Activated CD8-positive, alpha-beta memory T cell treated with anti-CD3 and anti-CD28 coated beads for 4 hours (primary cell): Measurements from ENCODE around the gene PPFIA2.
"Not testable (repeated sequence)": the region's sequence is repeated elsewhere in the genome, so short reads cannot be mapped to it uniquely, and the experiment has no call there.

ENCODE experiments used
- DNase-seq, 2 donors: peaks; one replicate each; pipeline ENCODE4 v3.0.0-alpha.2; 2020; ENCODE audit warnings: low read depth in 2 of 2

The PPFIA2 gene

GRCh38 chr12:81261508-81262207 lies 497.5 kb downstream of the PPFIA2 start:
- DNase-seq = no peak

- DNase-seq = no peak
Measured at GRCh38 chr12:81259360-81259759, 499.8 kb downstream of the PPFIA2 start.

- no peak for DNase-seq
Measured at GRCh38 chr12:81257947-81258551, 501.1 kb downstream of the PPFIA2 start.

GRCh38 chr12:81255947-81256346 lies 503.2 kb downstream of the PPFIA2 start:
- no peak for DNase-seq

GRCh38 chr12:81255456-81255855 lies 503.7 kb downstream of the PPFIA2 start:
- no peak for DNase-seq

- no peak for DNase-seq
Measured at GRCh38 chr12:81253360-81253759, 505.8 kb downstream of the PPFIA2 start.

GRCh38 chr12:81252228-81252627 lies 506.9 kb downstream of the PPFIA2 start:
- DNase-seq = no peak

- no peak for DNase-seq
Measured at GRCh38 chr12:81249976-81250375, 509.2 kb downstream of the PPFIA2 start.

GRCh38 chr12:81245907-81246570 lies 513.1 kb downstream of the PPFIA2 start:
- DNase-seq = no peak

GRCh38 chr12:81245458-81245857 lies 513.7 kb downstream of the PPFIA2 start:
- no peak for DNase-seq

- DNase-seq = no peak
Measured at GRCh38 chr12:81231574-81232368, 527.4 kb downstream of the PPFIA2 start.

- DNase-seq = no peak
Measured at GRCh38 chr12:81229759-81230158, 529.4 kb downstream of the PPFIA2 start.

- DNase-seq = no peak
Measured at GRCh38 chr12:81224626-81225025, 534.5 kb downstream of the PPFIA2 start.

- DNase-seq = no peak
Measured at GRCh38 chr12:81222846-81223592, 536.1 kb downstream of the PPFIA2 start.

- no peak for DNase-seq
Measured at GRCh38 chr12:81221681-81222080, 537.5 kb downstream of the PPFIA2 start.

- DNase-seq = no peak
Measured at GRCh38 chr12:81216739-81217138, 542.4 kb downstream of the PPFIA2 start.

GRCh38 chr12:81212996-81213696 lies 546.0 kb downstream of the PPFIA2 start:
- DNase-seq = no peak

GRCh38 chr12:81211306-81211705 lies 547.8 kb downstream of the PPFIA2 start:
- no peak for DNase-seq

- DNase-seq = not testable (repeated sequence)
Measured at GRCh38 chr12:81209772-81210225, 549.4 kb downstream of the PPFIA2 start.

- DNase-seq = no peak
Measured at GRCh38 chr12:81209012-81209411, 550.1 kb downstream of the PPFIA2 start.
